Measurements from ENCODE around the gene JADE1.

DNA sequence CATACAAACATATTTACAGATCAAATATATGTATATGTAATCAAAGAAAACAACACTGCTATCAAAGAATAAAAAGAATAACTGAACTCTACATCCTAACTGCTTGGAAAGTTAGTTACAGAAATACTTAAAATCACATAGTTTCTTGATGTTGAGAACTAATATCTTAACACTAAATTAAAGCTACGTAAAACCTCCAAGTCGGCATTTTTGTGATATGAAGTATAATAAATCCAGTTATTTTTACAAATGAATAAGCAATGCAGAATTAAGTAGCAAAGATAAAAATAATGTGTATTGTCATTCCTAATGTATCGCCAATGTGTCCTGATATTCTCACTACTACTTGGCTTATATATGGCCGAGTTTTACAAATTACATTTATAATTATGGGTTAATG is 68.4 kb downstream of the JADE1 start:
- TF ChIP-seq KAT8 (CRISPR knock-in tag; IDR thresholded peaks at IDR 0.05) = no peak
- no peak for TF ChIP-seq ZNF737 (CRISPR knock-in tag; IDR thresholded peaks at IDR 0.05; ENCODE audit: borderline replicate concordance)
- TF ChIP-seq ZNF10 (CRISPR knock-in tag; IDR thresholded peaks at IDR 0.05; ENCODE audit: borderline replicate concordance, low read depth) = no peak
- TF ChIP-seq, protein P1, sequence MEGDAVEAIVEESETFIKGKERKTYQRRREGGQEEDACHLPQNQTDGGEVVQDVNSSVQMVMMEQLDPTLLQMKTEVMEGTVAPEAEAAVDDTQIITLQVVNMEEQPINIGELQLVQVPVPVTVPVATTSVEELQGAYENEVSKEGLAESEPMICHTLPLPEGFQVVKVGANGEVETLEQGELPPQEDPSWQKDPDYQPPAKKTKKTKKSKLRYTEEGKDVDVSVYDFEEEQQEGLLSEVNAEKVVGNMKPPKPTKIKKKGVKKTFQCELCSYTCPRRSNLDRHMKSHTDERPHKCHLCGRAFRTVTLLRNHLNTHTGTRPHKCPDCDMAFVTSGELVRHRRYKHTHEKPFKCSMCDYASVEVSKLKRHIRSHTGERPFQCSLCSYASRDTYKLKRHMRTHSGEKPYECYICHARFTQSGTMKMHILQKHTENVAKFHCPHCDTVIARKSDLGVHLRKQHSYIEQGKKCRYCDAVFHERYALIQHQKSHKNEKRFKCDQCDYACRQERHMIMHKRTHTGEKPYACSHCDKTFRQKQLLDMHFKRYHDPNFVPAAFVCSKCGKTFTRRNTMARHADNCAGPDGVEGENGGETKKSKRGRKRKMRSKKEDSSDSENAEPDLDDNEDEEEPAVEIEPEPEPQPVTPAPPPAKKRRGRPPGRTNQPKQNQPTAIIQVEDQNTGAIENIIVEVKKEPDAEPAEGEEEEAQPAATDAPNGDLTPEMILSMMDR (CRISPR knock-in tag; IDR thresholded peaks at IDR 0.05) = no peak
